PC-9 (cell line): Measurements from ENCODE around the gene OR4C46. TPM values are rescaled to one million over a fixed set of nuclear protein-coding genes. Genes with fewer than 3 reads are reported as not detected.
A peak's percentile ranks its signal among the peaks of the same experiment; 100 is the strongest.
"Not testable (repeated sequence)": the region's sequence is repeated elsewhere in the genome, so short reads cannot be mapped to it uniquely, and the experiment has no call there.

Experiments
- Bru-seq: library from RNA; stranded (reverse); fragments of 400-500 nt; gene quantifications from one replicate; lab custom pipeline; 2021; lab: Mats Ljungman, UMichigan
- BruChase-seq, 2 experiments: library from RNA; stranded (reverse); fragments of 400-500 nt; gene quantifications; one replicate each; lab custom pipeline; 2021; lab: Mats Ljungman, UMichigan
- BruUV-seq: library from RNA; stranded (reverse); fragments of 400-500 nt; replicated peaks from 2 replicates; lab custom pipeline; 2021; lab: Mats Ljungman, UMichigan
- CTCF ChIA-PET: fragments of 300-600 bp; sonication (Branson Sonifier 250); formaldehyde crosslinking; loops from one replicate; lab custom pipeline; 2022; ENCODE audit warnings: antibody characterized with exemption; lab: Charles Lee
- POLR2A ChIA-PET: fragments of 300-600 bp; sonication (Branson Sonifier 250); formaldehyde crosslinking; loops from one replicate; lab custom pipeline; 2022; ENCODE audit warnings: antibody characterized with exemption; ENCODE audit not compliant: unreplicated experiment; lab: Charles Lee
- DNase-seq, 2 experiments: peaks; one replicate each; pipeline versions ENCODE4 v3.0.0 to v3.0.0-alpha.2; 2015 to 2022; ENCODE audit warnings: mixed read lengths in 1 of 2
- H2AFZ ChIP-seq: fragments of 200-600 bp; sonication (generic); 2 replicates; pipeline ENCODE4 v1.8.1; 2017; ENCODE audit warnings: antibody characterized with exemption
- H3F3A ChIP-seq: fragments of 200-600 bp; sonication (generic); 2 replicates; pipeline ENCODE4 v1.8.1; 2017; ENCODE audit warnings: antibody characterized with exemption, mild to moderate bottlenecking, low read depth; ENCODE audit not compliant: insufficient read depth
- H3K27ac ChIP-seq: fragments of 200-600 bp; sonication (generic); 2 replicates; pipeline ENCODE4 v1.6.1; 2016; ENCODE audit warnings: mixed run types
- H3K27me3 ChIP-seq: fragments of 200-600 bp; sonication (generic); 2 replicates; pipeline ENCODE4 v1.6.1; 2016; ENCODE audit warnings: low read depth, mixed run types; ENCODE audit not compliant: insufficient read depth
- H3K36me3 ChIP-seq: fragments of 200-600 bp; sonication (generic); 2 replicates; pipeline ENCODE4 v1.6.1; 2016; ENCODE audit warnings: low read depth, mixed run types
- H3K4me1 ChIP-seq: fragments of 200-600 bp; sonication (generic); replicated peaks from 2 replicates; pipeline ENCODE4 v1.6.1; 2016; ENCODE audit warnings: mixed run types; ENCODE audit not compliant: insufficient read depth
- H3K4me2 ChIP-seq: fragments of 200-600 bp; sonication (generic); 2 replicates; pipeline ENCODE4 v1.6.1; 2017; ENCODE audit warnings: mixed run types
- H3K4me3 ChIP-seq: fragments of 200-600 bp; sonication (generic); 2 replicates; pipeline ENCODE4 v1.6.1; 2016; ENCODE audit warnings: mixed run types
- H3K79me2 ChIP-seq: fragments of 200-600 bp; sonication (generic); 2 replicates; pipeline ENCODE4 v1.6.1; 2017; ENCODE audit warnings: low read depth, mixed run types
- H3K9me2 ChIP-seq: fragments of 200-600 bp; sonication (generic); 2 replicates; pipeline ENCODE4 v1.8.1; 2017; ENCODE audit warnings: mild to moderate bottlenecking; ENCODE audit not compliant: insufficient read depth
- H3K9me3 ChIP-seq: fragments of 200-600 bp; sonication (generic); 2 replicates; pipeline ENCODE4 v1.8.1; 2016; ENCODE audit warnings: low read depth; ENCODE audit not compliant: insufficient read depth
- H4K20me1 ChIP-seq: fragments of 200-600 bp; sonication (generic); 2 replicates; pipeline ENCODE4 v1.8.1; 2017; ENCODE audit not compliant: insufficient read depth
- CTCF ChIP-seq: fragments of 200-600 bp; sonication (generic); conservative IDR thresholded peaks from 2 replicates; pipeline ENCODE4 v1.6.1; 2017; ENCODE audit warnings: mixed run types, antibody characterized with exemption, mild to moderate bottlenecking, moderate library complexity
- EZH2 ChIP-seq: fragments of 200-600 bp; sonication (generic); IDR thresholded peaks from 2 replicates; pipeline ENCODE4 v1.8.0; 2017; ENCODE audit warnings: antibody characterized with exemption, low read depth
- intact Hi-C: fragments of 100-400 bp; cut with micrococcal nuclease; formaldehyde crosslinking; loops from one replicate; pipeline ENCODE4 v1.10.0; 2022; ENCODE audit not compliant: unreplicated experiment
- long read RNA-seq: library from polyadenylated mRNA; stranded (forward); transcript quantifications from one replicate; pipeline ENCODE4 v2.0.0, GENCODE V29; 2022
- total RNA-seq: library from RNA; stranded (reverse); gene quantifications from 2 replicates; pipeline ENCODE4 v1.2.3, GENCODE V29; 2021

OR4C46 gene
- total RNA-seq = not detected in 2 replicates
- not detected for Bru-seq, nascent RNA
- not detected for BruChase-seq, experiment 1, labeled RNA remaining after a 2-hour chase
- BruChase-seq, experiment 2, labeled RNA remaining after a 6-hour chase = not detected
- long read RNA-seq = 0 reads

DNA sequence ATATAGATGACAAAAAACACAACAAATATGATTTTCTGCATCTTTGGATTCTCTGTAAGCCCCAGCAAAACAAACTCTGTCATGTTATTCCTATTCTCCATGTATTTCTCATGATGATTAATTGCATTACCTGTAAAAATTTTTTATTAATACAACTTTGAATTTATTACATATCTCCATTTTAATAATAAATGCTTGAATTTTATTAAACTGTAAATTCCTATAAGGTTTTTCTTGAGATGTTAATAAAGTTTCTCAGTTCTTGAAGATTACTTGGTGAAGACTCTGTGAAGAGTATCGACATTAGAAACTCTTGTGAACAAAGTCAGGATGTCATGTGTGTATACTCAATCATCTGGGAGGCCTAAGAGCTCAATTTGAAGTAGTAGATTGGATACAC, at the start of gene OR4C46:
TSS of gene OR4C46 (minus strand) at position 101 of the 400 bp plus-strand sequence. CDS start at position 101, 0 bp downstream.
- no peak within 1 kb of the TSS for H3K27ac ChIP-seq
- CTCF ChIA-PET = no interaction called here
- H3K27me3 ChIP-seq = 0 out of 2 replicates have a peak, but pooled peaks cover 3% of the 10 kb centered on the region
- no peaks in the 10 kb centered on the region for H3K4me1 ChIP-seq
- H3K9me3 ChIP-seq = no peaks in the 10 kb centered on the region
- DNase-seq = no peak
- no peaks in the 10 kb centered on the region for H3K36me3 ChIP-seq
- no peak within 1 kb of the TSS for H3K4me2 ChIP-seq
- H3K9me2 ChIP-seq = no peaks in the 10 kb centered on the region
- no TSS peak for BruUV-seq
- no peaks in the 10 kb centered on the region for H3F3A ChIP-seq
- no peak for TF ChIP-seq EZH2
- TF ChIP-seq CTCF = no peak
- POLR2A ChIA-PET = no interaction called here
- no peak within 1 kb of the TSS for H2AFZ ChIP-seq
- no peaks in the 10 kb centered on the region for H3K79me2 ChIP-seq
- intact Hi-C loops = no loop called here
- no peak within 1 kb of the TSS for H3K4me3 ChIP-seq
- H4K20me1 ChIP-seq = no peaks in the 10 kb centered on the region

DNA sequence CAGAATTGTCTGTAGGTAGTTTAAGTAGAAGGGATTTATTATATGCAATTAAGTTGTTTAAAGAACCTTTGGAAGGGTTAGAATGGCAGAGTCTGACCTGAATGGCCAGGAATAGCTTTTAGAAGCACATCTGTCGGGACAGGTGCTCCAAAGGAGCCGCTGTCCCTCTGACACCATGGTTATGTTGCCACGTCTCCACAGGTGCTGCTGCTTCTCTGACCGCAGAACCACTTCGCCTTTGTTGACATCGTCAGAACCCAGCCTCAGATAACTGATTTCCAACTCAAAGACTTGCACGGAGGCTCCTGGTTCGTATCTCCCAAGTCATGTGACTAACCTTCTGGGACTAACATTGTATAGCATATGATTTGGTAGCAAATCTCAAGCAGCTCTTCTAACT, 41.8 kb upstream of the OR4C46 start:
- BruUV-seq, POLR2A ChIA-PET: not testable (repeated sequence)

GRCh38 chr11:54561439-54561838, 42.4 kb downstream of the OR4C46 start:
- H2AFZ ChIP-seq, H3K4me2 ChIP-seq, DNase-seq, CTCF ChIA-PET, POLR2A ChIA-PET, intact Hi-C loops, H3K9me3 ChIP-seq, H3K27ac ChIP-seq, H3K9me2 ChIP-seq, H3K27me3 ChIP-seq, H4K20me1 ChIP-seq, H3K4me3 ChIP-seq, H3K36me3 ChIP-seq, H3K4me1 ChIP-seq, H3K79me2 ChIP-seq, BruUV-seq, H3F3A ChIP-seq: not testable (repeated sequence)

More for the DNA sequence above, 41.8 kb upstream of the OR4C46 start:
- Histone ChIP-seq H3K4me3 (peak overlapping the region; percentile 47; the same call in 1 of the 2 replicates), H2AFZ (peak overlapping the region; percentile 75), H3K4me2 (peak overlapping the region; percentile 73)
- H3K79me2 ChIP-seq, H3K27ac ChIP-seq, H3K9me2 ChIP-seq, H3F3A ChIP-seq, H3K9me3 ChIP-seq, H3K27me3 ChIP-seq, H4K20me1 ChIP-seq, DNase-seq, intact Hi-C loops, CTCF ChIA-PET, H3K4me1 ChIP-seq, H3K36me3 ChIP-seq: not testable (repeated sequence)

DNA sequence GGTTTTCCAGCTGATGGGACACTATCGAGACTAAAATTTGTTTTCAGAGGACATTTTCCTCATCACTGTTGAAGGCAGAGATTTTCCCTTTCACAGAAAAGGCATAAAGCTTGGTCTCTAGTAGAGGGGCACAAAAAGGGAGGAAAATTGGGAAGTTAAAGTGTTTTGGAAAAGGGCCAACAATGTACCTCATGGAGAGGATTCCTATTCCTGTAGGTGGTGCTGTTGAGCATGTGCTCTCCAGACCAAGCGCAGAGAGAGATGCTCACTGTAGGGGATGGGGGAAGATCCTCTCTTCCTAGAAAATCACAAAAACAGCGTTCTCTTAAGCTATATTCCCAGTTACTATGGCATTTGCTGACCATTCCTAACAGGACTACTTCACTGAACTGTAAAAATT, 44.9 kb downstream of the OR4C46 start:
- intact Hi-C loops = no loop called here
- Histone ChIP-seq H3K9me2 (no peaks in the 10 kb centered on the region), H3K79me2 (no peaks in the 10 kb centered on the region), H3F3A (no peaks in the 10 kb centered on the region), H3K4me1 (no peaks in the 10 kb centered on the region), H3K4me2 (no peak overlapping the region), H4K20me1 (no peaks in the 10 kb centered on the region), H3K27ac (no peak overlapping the region), H3K4me3 (no peak overlapping the region), H3K36me3 (no peaks in the 10 kb centered on the region), H3K27me3 (no peaks in the 10 kb centered on the region), H2AFZ (no peak overlapping the region), H3K9me3 (peaks cover 2% of the 10 kb centered on the region; the same call in 1 of the 2 replicates)
- CTCF ChIA-PET = no interaction called here
- DNase-seq = no peak
- no TSS peak for BruUV-seq
- TF ChIP-seq CTCF (peak; percentile 45; the same call in 1 of the 2 replicates), EZH2 (no peak)
- POLR2A ChIA-PET = no interaction called here
